ENCODE measurements around the gene CNN2. TPM values are rescaled to one million over a fixed set of nuclear protein-coding genes. Genes with fewer than 3 reads are reported as not detected.
A peak's percentile ranks its signal among the peaks of the same experiment; 100 is the strongest.

CNN2 gene
- total and polyA plus RNA-seq, 2 of the 13 experiments (the other 11 are each of a cell fraction or from before 2014, with no cell fraction given) = 63.6 to 70.0 TPM

DNA sequence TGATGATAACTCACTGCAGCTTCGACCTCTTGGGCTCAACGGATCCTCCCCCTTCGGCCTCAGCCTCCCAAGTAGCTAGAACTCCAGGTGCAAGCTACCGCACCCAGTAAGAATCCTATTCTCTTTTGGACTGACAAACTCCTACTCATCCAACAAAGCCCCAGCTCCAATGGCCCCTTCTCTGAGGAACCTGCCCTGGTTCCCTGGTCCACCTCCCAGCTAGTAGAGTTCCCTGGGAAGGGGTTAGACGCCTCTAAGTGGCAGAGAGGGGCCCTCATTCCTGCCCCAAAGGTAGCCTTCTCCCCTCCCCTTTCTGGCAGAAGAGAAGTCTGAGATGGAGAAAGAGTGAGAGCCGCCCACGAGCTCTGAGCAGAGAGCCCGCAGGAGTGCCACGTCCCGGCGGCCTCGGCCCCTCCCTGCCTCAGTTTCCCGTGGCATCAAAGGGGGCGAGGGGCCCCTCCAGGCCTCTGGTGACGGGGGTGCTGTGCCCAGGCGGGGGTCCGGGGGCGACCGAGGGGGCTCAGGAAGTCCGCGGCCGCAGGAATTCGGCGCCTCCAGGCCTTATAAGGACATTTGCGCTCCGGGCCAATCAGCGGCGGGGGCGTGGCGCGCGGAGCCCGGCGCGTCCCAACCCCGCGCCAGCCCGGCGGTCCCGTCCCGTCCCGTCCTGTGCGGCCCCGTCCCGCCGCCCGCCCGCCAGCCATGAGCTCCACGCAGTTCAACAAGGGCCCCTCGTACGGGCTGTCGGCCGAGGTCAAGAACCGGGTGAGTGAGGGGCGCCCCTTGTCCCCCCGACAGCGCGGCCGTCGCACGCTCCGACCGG is at the start of gene CNN2 (continued):
- TF ChIP-seq, protein P1, sequence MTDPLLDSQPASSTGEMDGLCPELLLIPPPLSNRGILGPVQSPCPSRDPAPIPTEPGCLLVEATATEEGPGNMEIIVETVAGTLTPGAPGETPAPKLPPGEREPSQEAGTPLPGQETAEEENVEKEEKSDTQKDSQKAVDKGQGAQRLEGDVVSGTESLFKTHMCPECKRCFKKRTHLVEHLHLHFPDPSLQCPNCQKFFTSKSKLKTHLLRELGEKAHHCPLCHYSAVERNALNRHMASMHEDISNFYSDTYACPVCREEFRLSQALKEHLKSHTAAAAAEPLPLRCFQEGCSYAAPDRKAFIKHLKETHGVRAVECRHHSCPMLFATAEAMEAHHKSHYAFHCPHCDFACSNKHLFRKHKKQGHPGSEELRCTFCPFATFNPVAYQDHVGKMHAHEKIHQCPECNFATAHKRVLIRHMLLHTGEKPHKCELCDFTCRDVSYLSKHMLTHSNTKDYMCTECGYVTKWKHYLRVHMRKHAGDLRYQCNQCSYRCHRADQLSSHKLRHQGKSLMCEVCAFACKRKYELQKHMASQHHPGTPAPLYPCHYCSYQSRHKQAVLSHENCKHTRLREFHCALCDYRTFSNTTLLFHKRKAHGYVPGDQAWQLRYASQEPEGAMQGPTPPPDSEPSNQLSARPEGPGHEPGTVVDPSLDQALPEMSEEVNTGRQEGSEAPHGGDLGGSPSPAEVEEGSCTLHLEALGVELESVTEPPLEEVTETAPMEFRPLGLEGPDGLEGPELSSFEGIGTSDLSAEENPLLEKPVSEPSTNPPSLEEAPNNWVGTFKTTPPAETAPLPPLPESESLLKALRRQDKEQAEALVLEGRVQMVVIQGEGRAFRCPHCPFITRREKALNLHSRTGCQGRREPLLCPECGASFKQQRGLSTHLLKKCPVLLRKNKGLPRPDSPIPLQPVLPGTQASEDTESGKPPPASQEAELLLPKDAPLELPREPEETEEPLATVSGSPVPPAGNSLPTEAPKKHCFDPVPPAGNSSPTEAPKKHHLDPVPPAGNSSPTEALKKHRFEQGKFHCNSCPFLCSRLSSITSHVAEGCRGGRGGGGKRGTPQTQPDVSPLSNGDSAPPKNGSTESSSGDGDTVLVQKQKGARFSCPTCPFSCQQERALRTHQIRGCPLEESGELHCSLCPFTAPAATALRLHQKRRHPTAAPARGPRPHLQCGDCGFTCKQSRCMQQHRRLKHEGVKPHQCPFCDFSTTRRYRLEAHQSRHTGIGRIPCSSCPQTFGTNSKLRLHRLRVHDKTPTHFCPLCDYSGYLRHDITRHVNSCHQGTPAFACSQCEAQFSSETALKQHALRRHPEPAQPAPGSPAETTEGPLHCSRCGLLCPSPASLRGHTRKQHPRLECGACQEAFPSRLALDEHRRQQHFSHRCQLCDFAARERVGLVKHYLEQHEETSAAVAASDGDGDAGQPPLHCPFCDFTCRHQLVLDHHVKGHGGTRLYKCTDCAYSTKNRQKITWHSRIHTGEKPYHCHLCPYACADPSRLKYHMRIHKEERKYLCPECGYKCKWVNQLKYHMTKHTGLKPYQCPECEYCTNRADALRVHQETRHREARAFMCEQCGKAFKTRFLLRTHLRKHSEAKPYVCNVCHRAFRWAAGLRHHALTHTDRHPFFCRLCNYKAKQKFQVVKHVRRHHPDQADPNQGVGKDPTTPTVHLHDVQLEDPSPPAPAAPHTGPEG (CRISPR knock-in tag; IDR thresholded peaks at IDR 0.05) = 0 out of 2 replicates have a peak, but pooled peaks have one; percentile 35
- TF ChIP-seq ZNF792 (CRISPR knock-in tag; IDR thresholded peaks at IDR 0.05) (peak; percentile 13; the same call in 1 of the 2 replicates), ZSCAN20 (CRISPR knock-in tag; IDR thresholded peaks at IDR 0.05; ENCODE audit: borderline replicate concordance) (0 out of 2 replicates have a peak, but pooled peaks have one; percentile 7), TEAD3 (CRISPR knock-in tag; optimal IDR thresholded peaks at IDR 0.05; ENCODE audit: borderline replicate concordance) (peak; percentile 59), MBD4 (IDR thresholded peaks at IDR 0.05; ENCODE audit: borderline replicate concordance, low read length) (no peak), PCBP1 (IDR thresholded peaks at IDR 0.05; ENCODE audit: borderline replicate concordance, low read depth, low read length) (no peak), ZNF251 (CRISPR knock-in tag; IDR thresholded peaks at IDR 0.05) (no peak), GTF2F1 (IDR thresholded peaks at IDR 0.05; ENCODE audit: low read length) (no peak), RBFOX2 (IDR thresholded peaks at IDR 0.05; ENCODE audit: low read depth, low read length) (peak; percentile 77), KLF15 (CRISPR knock-in tag; IDR thresholded peaks at IDR 0.05; ENCODE audit: borderline replicate concordance) (no peak), TBL1XR1 (IDR thresholded peaks at IDR 0.05; ENCODE audit: borderline replicate concordance, low read length, partially characterized antibody) (no peak), ZNF547 (CRISPR knock-in tag; IDR thresholded peaks at IDR 0.05) (no peak; the same call in 1 of the 2 replicates), ZSCAN31 (CRISPR knock-in tag; IDR thresholded peaks at IDR 0.05; ENCODE audit: low read depth) (peak; percentile 39; the same call in 1 of the 2 replicates), KLF6 (CRISPR knock-in tag; IDR thresholded peaks at IDR 0.05) (no peak), CAMTA2 (CRISPR knock-in tag; IDR thresholded peaks at IDR 0.05; ENCODE audit: borderline replicate concordance) (no peak), ARNT2 (CRISPR knock-in tag; IDR thresholded peaks at IDR 0.05; ENCODE audit: low read depth) (peak; percentile 72), SNAPC2 (CRISPR knock-in tag; IDR thresholded peaks at IDR 0.05) (peak; percentile 58; the same call in 1 of the 2 replicates)
- TF ChIP-seq, protein P2, sequence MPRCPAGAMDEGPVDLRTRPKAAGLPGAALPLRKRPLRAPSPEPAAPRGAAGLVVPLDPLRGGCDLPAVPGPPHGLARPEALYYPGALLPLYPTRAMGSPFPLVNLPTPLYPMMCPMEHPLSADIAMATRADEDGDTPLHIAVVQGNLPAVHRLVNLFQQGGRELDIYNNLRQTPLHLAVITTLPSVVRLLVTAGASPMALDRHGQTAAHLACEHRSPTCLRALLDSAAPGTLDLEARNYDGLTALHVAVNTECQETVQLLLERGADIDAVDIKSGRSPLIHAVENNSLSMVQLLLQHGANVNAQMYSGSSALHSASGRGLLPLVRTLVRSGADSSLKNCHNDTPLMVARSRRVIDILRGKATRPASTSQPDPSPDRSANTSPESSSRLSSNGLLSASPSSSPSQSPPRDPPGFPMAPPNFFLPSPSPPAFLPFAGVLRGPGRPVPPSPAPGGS (CRISPR knock-in tag; IDR thresholded peaks at IDR 0.05) = peak; percentile 49; the same call in 1 of the 2 replicates
- TF ChIP-seq, protein P3, sequence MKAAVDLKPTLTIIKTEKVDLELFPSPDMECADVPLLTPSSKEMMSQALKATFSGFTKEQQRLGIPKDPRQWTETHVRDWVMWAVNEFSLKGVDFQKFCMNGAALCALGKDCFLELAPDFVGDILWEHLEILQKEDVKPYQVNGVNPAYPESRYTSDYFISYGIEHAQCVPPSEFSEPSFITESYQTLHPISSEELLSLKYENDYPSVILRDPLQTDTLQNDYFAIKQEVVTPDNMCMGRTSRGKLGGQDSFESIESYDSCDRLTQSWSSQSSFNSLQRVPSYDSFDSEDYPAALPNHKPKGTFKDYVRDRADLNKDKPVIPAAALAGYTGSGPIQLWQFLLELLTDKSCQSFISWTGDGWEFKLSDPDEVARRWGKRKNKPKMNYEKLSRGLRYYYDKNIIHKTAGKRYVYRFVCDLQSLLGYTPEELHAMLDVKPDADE (CRISPR knock-in tag; IDR thresholded peaks at IDR 0.05) = 0 out of 2 replicates have a peak, but pooled peaks have one; percentile 69
- TF ChIP-seq, protein P4, sequence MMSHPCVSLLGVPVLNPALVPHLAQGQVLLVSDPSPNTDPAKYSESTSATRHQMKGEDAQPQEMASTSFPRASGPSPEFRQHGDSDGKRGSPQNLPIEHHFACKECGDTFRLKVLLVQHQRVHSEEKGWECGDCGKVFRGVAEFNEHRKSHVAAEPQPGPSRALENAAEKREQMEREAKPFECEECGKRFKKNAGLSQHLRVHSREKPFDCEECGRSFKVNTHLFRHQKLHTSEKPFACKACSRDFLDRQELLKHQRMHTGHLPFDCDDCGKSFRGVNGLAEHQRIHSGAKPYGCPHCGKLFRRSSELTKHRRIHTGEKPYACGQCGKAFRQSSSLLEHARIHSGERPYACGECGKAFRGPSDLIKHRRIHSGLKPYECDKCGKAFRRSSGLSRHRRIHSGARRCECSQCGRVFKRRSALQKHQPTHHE (CRISPR knock-in tag; IDR thresholded peaks at IDR 0.05; ENCODE audit: borderline replicate concordance) = no peak

All from HepG2 (cell line).